H1 (cell line): Measurements from ENCODE around the gene CNN3. TPM values are rescaled to one million over a fixed set of nuclear protein-coding genes. Genes with fewer than 3 reads are reported as not detected.
A peak's percentile ranks its signal among the peaks of the same experiment; 100 is the strongest.

Experiments used
- CTCF ChIA-PET: fragments of 300-600 bp; sonication (Branson Sonifier 250); formaldehyde crosslinking; loops from one replicate; lab custom pipeline; 2021; ENCODE audit not compliant: partially characterized antibody; lab: Charles Lee
- POLR2A ChIA-PET: fragments of 300-600 bp; sonication (Branson Sonifier 250); formaldehyde crosslinking; loops from one replicate; lab custom pipeline; 2021; ENCODE audit warnings: inconsistent platforms; ENCODE audit not compliant: partially characterized antibody; lab: Charles Lee
- DNase-seq, 2 experiments: peaks; one replicate each; pipeline versions ENCODE4 v3.0.0 to v3.0.0-alpha.2; 2010 to 2022; ENCODE audit warnings: low spot score in 2 of 2, low read depth in 1 of 2, mixed read lengths in 1 of 2
- FAIRE-seq: peaks from 2 replicates; lab custom pipeline; 2011; peaks lifted over from hg19 to GRCh38; lab: Jason Lieb, UNC
- H2AFZ ChIP-seq: 2 replicates; pipeline ENCODE4 v1.8.1; 2012; ENCODE audit warnings: low read length, inconsistent platforms
- H2AK5ac ChIP-seq: 2 replicates; pipeline ENCODE4 v1.6.1; 2013; ENCODE audit warnings: low read depth, low read length
- H2BK120ac ChIP-seq: replicated peaks from 2 replicates; pipeline ENCODE3; 2013; ENCODE audit warnings: low read depth, low read length, inconsistent platforms
- H2BK12ac ChIP-seq: 2 replicates; pipeline ENCODE4 v1.6.1; 2013; ENCODE audit warnings: low read depth, low read length
- H2BK15ac ChIP-seq: 2 replicates; pipeline ENCODE4 v1.6.1; 2013; ENCODE audit warnings: low read length
- H2BK20ac ChIP-seq: 2 replicates; pipeline ENCODE4 v1.6.1; 2013; ENCODE audit warnings: low read length
- H2BK5ac ChIP-seq: 2 replicates; pipeline ENCODE4 v1.6.1; 2013; ENCODE audit warnings: low read depth, low read length
- H3K14ac ChIP-seq: 2 replicates; pipeline ENCODE4 v1.6.1; 2013; ENCODE audit warnings: inconsistent platforms; ENCODE audit not compliant: insufficient read length
- H3K18ac ChIP-seq: 2 replicates; pipeline ENCODE4 v1.6.1; 2013; ENCODE audit warnings: low read length; ENCODE audit errors: extremely low read depth
- H3K23ac ChIP-seq: 2 replicates; pipeline ENCODE4 v1.6.1; 2013; ENCODE audit warnings: inconsistent platforms; ENCODE audit not compliant: insufficient read length
- H3K23me2 ChIP-seq: 2 replicates; pipeline ENCODE4 v1.6.1; 2013; ENCODE audit warnings: low read depth, low read length
- H3K27ac ChIP-seq: 2 replicates; pipeline ENCODE4 v1.6.1; 2011; ENCODE audit warnings: low read depth, low read length, inconsistent platforms
- H3K27me3 ChIP-seq, 4 experiments: replicated peaks in 1 of 4; 1 replicate in 1 of 4; 2 replicates in 3 of 4; pipeline versions ENCODE4 v1.6.1 to v1.8.1; 2011 to 2013; ENCODE audit warnings: low read length in 3 of 4, mild to moderate bottlenecking in 3 of 4, inconsistent platforms in 2 of 4, mixed read lengths in 2 of 4, moderate library complexity in 1 of 4; ENCODE audit not compliant: control insufficient read depth in 3 of 4, insufficient read depth in 3 of 4; ENCODE audit errors: extremely low read depth in 1 of 4
- H3K36me3 ChIP-seq, 4 experiments: 2 replicates each; pipeline versions ENCODE4 v1.6.1 to v1.8.1; 2011 to 2013; ENCODE audit warnings: mild to moderate bottlenecking in 4 of 4, low read length in 3 of 4, moderate library complexity in 2 of 4, control low read depth in 1 of 4, inconsistent platforms in 1 of 4; ENCODE audit not compliant: insufficient read depth in 4 of 4, control insufficient read depth in 2 of 4
- H3K4ac ChIP-seq: replicated peaks from 2 replicates; pipeline ENCODE3; 2013; ENCODE audit warnings: low read length, low read depth, mixed read lengths, inconsistent platforms; ENCODE audit not compliant: insufficient read length
- H3K4me1 ChIP-seq, 4 experiments: replicated peaks in 1 of 4; 1 replicate in 1 of 4; 2 replicates in 3 of 4; pipeline versions ENCODE4 v1.6.1 to v1.8.1; 2011 to 2013; ENCODE audit warnings: low read length in 3 of 4, inconsistent platforms in 2 of 4, mixed read lengths in 1 of 4; ENCODE audit not compliant: insufficient read depth in 4 of 4, control insufficient read depth in 3 of 4
- H3K4me2 ChIP-seq, 2 experiments: 2 replicates each; pipeline versions ENCODE4 v1.6.1 to v1.8.1; 2011 to 2013; ENCODE audit warnings: low read depth in 2 of 2, low read length in 2 of 2, control low read depth in 1 of 2, inconsistent platforms in 1 of 2, mild to moderate bottlenecking in 1 of 2; ENCODE audit not compliant: insufficient read depth in 1 of 2
- H3K4me3 ChIP-seq, 4 experiments: fragments of 200-600, 300-600 bp in 1 of 4; sonication (generic), shearing (Covaris generic), sonication (Bioruptor Twin) in 1 of 4; 2 replicates each; pipeline versions ENCODE4 v1.5.1 to v1.8.1; 2011 to 2016; ENCODE audit warnings: low read length in 4 of 4, low read depth in 3 of 4, control low read depth in 2 of 4, inconsistent platforms in 2 of 4, mild to moderate bottlenecking in 2 of 4, mixed read lengths in 1 of 4, moderate library complexity in 1 of 4; ENCODE audit not compliant: insufficient read depth in 2 of 4; ENCODE audit errors: extremely low read depth in 1 of 4
- H3K56ac ChIP-seq: replicated peaks from 2 replicates; pipeline ENCODE3; 2013; ENCODE audit warnings: low read depth, mild to moderate bottlenecking, mixed read lengths, low read length, inconsistent platforms; ENCODE audit not compliant: insufficient read length
- H3K79me1 ChIP-seq: 2 replicates; pipeline ENCODE4 v1.6.1; 2013; ENCODE audit warnings: low read depth, low read length, control low read depth
- H3K79me2 ChIP-seq, 2 experiments: 2 replicates each; pipeline versions ENCODE4 v1.6.1 to v1.8.1; 2012 to 2013; ENCODE audit warnings: low read length in 2 of 2, mild to moderate bottlenecking in 2 of 2, inconsistent platforms in 1 of 2; ENCODE audit not compliant: insufficient read depth in 2 of 2, control insufficient read depth in 1 of 2
- H3K9ac ChIP-seq, 4 experiments: replicated peaks in 1 of 4; 1 replicate in 1 of 4; 2 replicates in 3 of 4; pipeline versions ENCODE4 v1.6.1 to v1.8.1; 2011 to 2013; ENCODE audit warnings: low read depth in 3 of 4, low read length in 3 of 4, control low read depth in 2 of 4, mild to moderate bottlenecking in 2 of 4, moderate library complexity in 2 of 4, inconsistent platforms in 1 of 4; ENCODE audit errors: extremely low read depth in 1 of 4
- H3K9me3 ChIP-seq, 2 experiments: 2 replicates each; pipeline versions ENCODE4 v1.6.1 to v1.8.1; 2012 to 2013; ENCODE audit warnings: mild to moderate bottlenecking in 2 of 2, moderate library complexity in 2 of 2, control low read depth in 1 of 2, inconsistent platforms in 1 of 2, low read depth in 1 of 2, low read length in 1 of 2, mixed read lengths in 1 of 2; ENCODE audit not compliant: insufficient read depth in 2 of 2
- H4K20me1 ChIP-seq, 2 experiments: replicated peaks in 1 of 2; 2 replicates each; pipeline versions ENCODE3 to v1.8.1; 2011 to 2013; ENCODE audit warnings: inconsistent platforms in 2 of 2, low read length in 2 of 2, mild to moderate bottlenecking in 1 of 2; ENCODE audit not compliant: insufficient read depth in 2 of 2, control insufficient read depth in 1 of 2
- H4K5ac ChIP-seq: 2 replicates; pipeline ENCODE4 v1.6.1; 2013; ENCODE audit warnings: low read length, low read depth, mixed read lengths, inconsistent platforms; ENCODE audit not compliant: insufficient read length
- H4K8ac ChIP-seq: 2 replicates; pipeline ENCODE4 v1.8.0; 2013; ENCODE audit warnings: mild to moderate bottlenecking, moderate library complexity, low read length, inconsistent platforms; ENCODE audit not compliant: insufficient read depth; ENCODE audit errors: extremely low read depth
- H4K91ac ChIP-seq: replicated peaks from 2 replicates; pipeline ENCODE3; 2013; ENCODE audit warnings: low read length, mixed read lengths, inconsistent platforms; ENCODE audit not compliant: insufficient read length
- CBX5 ChIP-seq: fragments of 300-800, 300-1000 bp; sonication (generic); IDR thresholded peaks from 2 replicates; pipeline ENCODE4 v1.7.1; 2016; ENCODE audit warnings: antibody characterized with exemption, low read length, low read depth
- GABPA ChIP-seq: IDR thresholded peaks from 2 replicates; pipeline ENCODE4 v1.6.1; 2011; ENCODE audit warnings: mild to moderate bottlenecking, low read length, moderate library complexity, borderline replicate concordance; ENCODE audit not compliant: insufficient read depth
- GTF2F1 ChIP-seq: IDR thresholded peaks from 2 replicates; pipeline ENCODE4 v1.6.1; 2012; ENCODE audit warnings: low read depth, low read length, improper control_type of control experiment, borderline replicate concordance
- HDAC2 ChIP-seq, 2 experiments: fragments of 300-600 bp in 1 of 2; sonication (generic) in 1 of 2; IDR thresholded peaks; 2 replicates each; pipeline ENCODE4 v1.6.1; 2011 to 2012; ENCODE audit warnings: low read depth in 2 of 2, low read length in 2 of 2, mild to moderate bottlenecking in 2 of 2, moderate library complexity in 2 of 2, borderline replicate concordance in 1 of 2, inconsistent platforms in 1 of 2
- JUND ChIP-seq: IDR thresholded peaks from 2 replicates; pipeline ENCODE4 v1.6.1; 2011; ENCODE audit warnings: mild to moderate bottlenecking, improper control_type of control experiment, low read length
- POLR2AphosphoS5 ChIP-seq: IDR thresholded peaks from 2 replicates; pipeline ENCODE4 v1.6.1; 2011; ENCODE audit warnings: low read depth, low read length
- SP1 ChIP-seq: IDR thresholded peaks from 2 replicates; pipeline ENCODE4 v1.6.1; 2011; ENCODE audit warnings: low read depth, low read length
- SP2 ChIP-seq: IDR thresholded peaks from 2 replicates; pipeline ENCODE4 v1.6.1; 2012; ENCODE audit warnings: mild to moderate bottlenecking, low read length, inconsistent platforms
- SUZ12 ChIP-seq: fragments of 200-600 bp; sonication (generic); IDR thresholded peaks from 2 replicates; pipeline ENCODE4 v1.6.1; 2012; ENCODE audit warnings: mild to moderate bottlenecking, inconsistent platforms, low read length, moderate library complexity, mixed read lengths
- TCF12 ChIP-seq: IDR thresholded peaks from 2 replicates; pipeline ENCODE4 v1.6.1; 2011; ENCODE audit warnings: low read depth, mild to moderate bottlenecking, low read length
- YY1 ChIP-seq: IDR thresholded peaks from 2 replicates; pipeline ENCODE4 v1.6.1; 2011; ENCODE audit warnings: low read depth, mild to moderate bottlenecking, low read length
- WGBS, 2 experiments: shearing (Covaris generic) in 1 of 2; methylation state at CpG; one replicate each; pipeline versions ENCODE4 v1.1.6 to v1.1.7; 2013 to 2015; ENCODE audit warnings: low lambda C conversion rate in 2 of 2, mixed read lengths in 2 of 2, inconsistent platforms in 1 of 2, low coverage in 1 of 2, missing lambda C conversion rate in 1 of 2; ENCODE audit not compliant: insufficient replicate concordance in 2 of 2, insufficient coverage in 1 of 2, insufficient read length in 1 of 2; ENCODE audit errors: extremely low coverage in 1 of 2, missing lambda C conversion rate in 1 of 2; 5-methylcytosine and 5-hydroxymethylcytosine counted together
- polyA plus RNA-seq, 7 experiments: library from polyadenylated mRNA; depleted of rRNA in 3 of 7; stranded (reverse) in 5 of 7; unstranded in 2 of 7; fragments of >200 nt in 5 of 7; fragments of 200-250 nt in 2 of 7; gene quantifications; 1 replicate in 5 of 7; 2 replicates in 1 of 7; 4 replicates in 1 of 7; pipeline versions ENCODE4 v1.2.1 to v1.2.3, GENCODE V29; 2011 to 2013; ENCODE audit warnings: missing spikeins in 2 of 7, mixed read lengths in 2 of 7
- total RNA-seq: library from RNA; stranded (reverse); fragmentation: NEBNext Ultra II Directional; extraction: Animal tissue kit (Norgen Biotek cat#: 25700); gene quantifications from 2 replicates; pipeline ENCODE4 v1.2.1, GENCODE V29; 2021
- TF ChIP-seq, protein P1 (sequence below): IDR thresholded peaks from 2 replicates; pipeline ENCODE4 v1.6.1; 2011; ENCODE audit warnings: low read length, improper control_type of control experiment
- TF ChIP-seq, protein P2 (sequence below): IDR thresholded peaks from 2 replicates; pipeline ENCODE4 v1.6.1; 2012; ENCODE audit warnings: inconsistent platforms

Gene CNN3
- total and polyA plus RNA-seq, 2 of the 8 experiments (the other 6 are each of a cell fraction or from before 2014, with no cell fraction given) = 134 to 266 TPM

- Histone ChIP-seq H3K56ac (no peak overlapping the region), H3K36me3 (no peaks in the 10 kb centered on the region), H4K91ac (no peak overlapping the region), H3K9ac (no peak overlapping the region), H3K4me2 (0 out of 4 replicates have a peak overlapping the region, but pooled peaks of 1 of the 2 experiments have one; percentile 37), H3K14ac (no peak overlapping the region), H3K23me2 (no peaks in the 10 kb centered on the region), H2AFZ (peak overlapping the region; percentile 23; the same call in 1 of the 2 replicates), H2BK20ac (no peak overlapping the region), H2BK12ac (no peak overlapping the region), H3K4me3 (no peak overlapping the region), H3K23ac (no peak overlapping the region), H4K5ac (no peak overlapping the region), H3K9me3 (no peaks in the 10 kb centered on the region), H4K20me1 (no peaks in the 10 kb centered on the region), H3K18ac (no peak overlapping the region), H2AK5ac (no peak overlapping the region), H3K4me1 (peaks cover 0 to 4% (median 3%) of the 10 kb centered on the region in 4 experiments; a peak in 4 of 7 replicates), H3K79me2 (no peaks in the 10 kb centered on the region), H3K79me1 (no peaks in the 10 kb centered on the region), H3K27ac (no peak overlapping the region), H2BK120ac (no peak overlapping the region), H3K27me3 (no peaks in the 10 kb centered on the region), H3K4ac (no peak overlapping the region), H2BK15ac (no peak overlapping the region), H4K8ac (no peak overlapping the region), H2BK5ac (no peak overlapping the region)
- FAIRE-seq = peak; percentile 32
- ChIA-PET POLR2A (no interaction called here), CTCF (no interaction called here)
- 76% methylated on average over 2 of the region's 2 CpGs; no CpG with 5 or more reads in 1 of the 2 experiments for WGBS, 2 experiments
- DNase-seq = no peak
- TF ChIP-seq, protein P1, sequence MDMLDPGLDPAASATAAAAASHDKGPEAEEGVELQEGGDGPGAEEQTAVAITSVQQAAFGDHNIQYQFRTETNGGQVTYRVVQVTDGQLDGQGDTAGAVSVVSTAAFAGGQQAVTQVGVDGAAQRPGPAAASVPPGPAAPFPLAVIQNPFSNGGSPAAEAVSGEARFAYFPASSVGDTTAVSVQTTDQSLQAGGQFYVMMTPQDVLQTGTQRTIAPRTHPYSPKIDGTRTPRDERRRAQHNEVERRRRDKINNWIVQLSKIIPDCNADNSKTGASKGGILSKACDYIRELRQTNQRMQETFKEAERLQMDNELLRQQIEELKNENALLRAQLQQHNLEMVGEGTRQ = no peak
- TF ChIP-seq TCF12 = no peak
- no peak for TF ChIP-seq SUZ12
- no peak for TF ChIP-seq YY1
- TF ChIP-seq GTF2F1 = no peak
- TF ChIP-seq SP1 = no peak
- TF ChIP-seq CBX5 = no peak
- TF ChIP-seq POLR2AphosphoS5 = no peak
- no peak for TF ChIP-seq JUND
- TF ChIP-seq, protein P2, sequence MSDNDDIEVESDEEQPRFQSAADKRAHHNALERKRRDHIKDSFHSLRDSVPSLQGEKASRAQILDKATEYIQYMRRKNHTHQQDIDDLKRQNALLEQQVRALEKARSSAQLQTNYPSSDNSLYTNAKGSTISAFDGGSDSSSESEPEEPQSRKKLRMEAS = no peak
- TF ChIP-seq GABPA = no peak
- TF ChIP-seq HDAC2 (IDR thresholded peaks at IDR 0.05; ENCODE audit: borderline replicate concordance in 1 of 2, low read depth in 2 of 2, low read length in 2 of 2) = no peak
- TF ChIP-seq SP2 = no peak
These were observed 43.9 kb upstream of the CNN3 start for GRCh38 chr1:94970783-94971182.
